Measurements from ENCODE around the gene CGRRF1. TPM values are rescaled to one million over a fixed set of nuclear protein-coding genes. Genes with fewer than 3 reads are reported as not detected.

The CGRRF1 gene
- total and polyA plus RNA-seq, 9 of the 15 experiments (the other 6 are each of a cell fraction or from before 2014, with no cell fraction given) = 2.8 to 15.8 (median 4.6) TPM

GRCh38 chr14:54512393-54512792, 2.7 kb downstream of the CGRRF1 start (continued):
- TF ChIP-seq CEBPZ (IDR thresholded peaks at IDR 0.05; ENCODE audit: borderline replicate concordance, low read depth, low read length) (no peak), ARID3A (IDR thresholded peaks at IDR 0.05; ENCODE audit: borderline replicate concordance, low read depth, low read length) (no peak), DDX20 (tag; IDR thresholded peaks at IDR 0.05; ENCODE audit: low read depth) (no peak), AFF4 (CRISPR knock-in tag; IDR thresholded peaks at IDR 0.05) (no peak), SP1 (CRISPR knock-in tag; IDR thresholded peaks at IDR 0.05) (no peak), TEAD2 (tag; IDR thresholded peaks at IDR 0.05) (no peak), MTA3 (IDR thresholded peaks at IDR 0.05; ENCODE audit: borderline replicate concordance) (no peak), NFIC (IDR thresholded peaks at IDR 0.05) (no peak), GATA2 (CRISPR knock-in tag; IDR thresholded peaks at IDR 0.05) (no peak), ELF1 (tag; IDR thresholded peaks at IDR 0.05) (no peak), ZKSCAN1 (IDR thresholded peaks at IDR 0.05; ENCODE audit: low read depth, low read length) (no peak), RBM25 (IDR thresholded peaks at IDR 0.05; ENCODE audit: low read depth, low read length, severe bottlenecking) (no peak), STAT5B (CRISPR knock-in tag; IDR thresholded peaks at IDR 0.05) (no peak), YY1 (IDR thresholded peaks at IDR 0.05; ENCODE audit: borderline replicate concordance in 1 of 3, control insufficient read depth in 1 of 3, extremely low read depth in 1 of 3, insufficient read depth in 3 of 3, insufficient read length in 1 of 3, insufficient replicate concordance in 2 of 3, low read depth in 1 of 3, low read length in 2 of 3) (no peak), ZNF354B (CRISPR knock-in tag; IDR thresholded peaks at IDR 0.05) (no peak), RFX7 (CRISPR knock-in tag; IDR thresholded peaks at IDR 0.05) (no peak)

All from K562 (cell line).